ENCODE data around the gene TTC5.

The TTC5 gene

DNA sequence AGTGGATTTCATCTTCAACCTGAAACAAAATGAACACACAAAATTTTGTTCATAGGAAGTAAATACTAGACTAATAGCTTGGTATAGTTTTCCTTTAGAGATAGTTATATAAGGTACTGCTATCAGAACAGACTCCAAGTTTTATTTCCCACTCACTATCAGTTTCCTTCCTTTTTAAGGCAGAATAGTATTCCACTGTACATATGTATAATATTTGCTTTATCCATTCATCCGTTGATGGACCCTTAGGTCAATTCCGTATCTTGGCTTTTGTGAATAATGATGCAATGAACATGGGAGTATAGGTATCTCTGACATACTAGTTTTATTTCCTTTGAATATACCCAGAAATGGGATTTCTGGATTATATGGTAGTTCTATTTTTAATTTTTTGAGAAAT lies 23.6 kb upstream of the TTC5 start:
- TF ChIP-seq, protein P1, sequence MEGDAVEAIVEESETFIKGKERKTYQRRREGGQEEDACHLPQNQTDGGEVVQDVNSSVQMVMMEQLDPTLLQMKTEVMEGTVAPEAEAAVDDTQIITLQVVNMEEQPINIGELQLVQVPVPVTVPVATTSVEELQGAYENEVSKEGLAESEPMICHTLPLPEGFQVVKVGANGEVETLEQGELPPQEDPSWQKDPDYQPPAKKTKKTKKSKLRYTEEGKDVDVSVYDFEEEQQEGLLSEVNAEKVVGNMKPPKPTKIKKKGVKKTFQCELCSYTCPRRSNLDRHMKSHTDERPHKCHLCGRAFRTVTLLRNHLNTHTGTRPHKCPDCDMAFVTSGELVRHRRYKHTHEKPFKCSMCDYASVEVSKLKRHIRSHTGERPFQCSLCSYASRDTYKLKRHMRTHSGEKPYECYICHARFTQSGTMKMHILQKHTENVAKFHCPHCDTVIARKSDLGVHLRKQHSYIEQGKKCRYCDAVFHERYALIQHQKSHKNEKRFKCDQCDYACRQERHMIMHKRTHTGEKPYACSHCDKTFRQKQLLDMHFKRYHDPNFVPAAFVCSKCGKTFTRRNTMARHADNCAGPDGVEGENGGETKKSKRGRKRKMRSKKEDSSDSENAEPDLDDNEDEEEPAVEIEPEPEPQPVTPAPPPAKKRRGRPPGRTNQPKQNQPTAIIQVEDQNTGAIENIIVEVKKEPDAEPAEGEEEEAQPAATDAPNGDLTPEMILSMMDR (IDR thresholded peaks at IDR 0.05) = no peak

DNA sequence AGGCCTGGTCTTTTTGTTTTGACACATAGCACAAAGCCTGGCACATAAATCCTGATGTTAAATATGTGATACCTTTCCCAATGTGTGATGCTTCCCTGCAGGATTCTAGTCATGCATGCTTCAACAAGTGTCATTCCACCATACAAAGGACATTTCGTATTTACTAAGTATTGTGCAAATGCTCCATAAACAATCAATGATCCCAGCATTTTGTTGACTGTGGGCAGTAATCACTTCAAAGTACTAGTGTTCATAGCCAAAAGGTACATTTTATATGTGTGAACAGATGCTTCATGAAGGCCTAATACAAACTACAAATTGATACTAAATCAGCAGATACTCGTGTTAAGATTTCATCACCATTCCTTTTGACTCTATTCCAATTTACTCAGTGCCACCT lies 23.0 kb upstream of the TTC5 start:
- TF ChIP-seq, protein P1 (IDR thresholded peaks at IDR 0.05) = no peak

DNA sequence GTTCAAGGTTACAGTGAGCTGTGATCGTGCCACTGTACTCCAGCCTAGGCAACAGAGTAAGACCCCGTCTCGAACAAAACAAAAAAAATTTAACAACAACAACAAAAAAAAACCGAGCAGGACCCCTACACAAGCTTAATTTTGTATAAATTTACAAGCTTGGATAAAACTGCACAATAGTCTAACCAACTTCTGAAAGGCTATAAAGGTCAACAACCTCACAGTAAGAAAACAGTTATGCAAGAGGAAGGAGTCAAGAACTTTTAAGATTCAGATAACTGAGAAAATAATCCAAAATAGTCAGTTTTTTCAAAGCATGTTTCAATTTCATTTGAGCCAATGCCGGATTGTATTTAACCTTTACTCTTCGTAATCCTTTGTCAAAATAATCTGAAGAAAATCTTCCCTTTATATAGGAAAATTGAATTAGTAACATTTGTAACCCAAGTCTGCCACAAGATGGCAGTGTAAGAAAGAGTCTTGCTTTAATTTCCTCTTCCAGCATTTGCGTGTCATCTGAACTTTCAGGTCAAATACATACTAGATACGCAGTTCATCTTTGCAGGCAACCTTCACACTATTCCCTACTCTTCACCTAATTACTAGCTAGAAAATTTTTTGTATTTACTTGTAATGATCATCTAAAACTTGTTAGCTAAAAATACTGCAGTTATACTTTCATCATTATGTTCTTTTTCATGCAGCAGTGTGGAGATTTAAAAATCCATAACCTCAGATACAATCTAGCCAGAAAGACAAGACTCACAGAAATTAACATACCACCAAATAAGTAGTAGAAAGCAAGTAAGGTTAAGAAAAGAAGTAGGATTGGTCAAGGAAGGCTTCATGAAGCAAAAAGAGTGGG lies 21.5 kb upstream of the TTC5 start:
- TF ChIP-seq, protein P1 (IDR thresholded peaks at IDR 0.05) = peak; percentile 76

DNA sequence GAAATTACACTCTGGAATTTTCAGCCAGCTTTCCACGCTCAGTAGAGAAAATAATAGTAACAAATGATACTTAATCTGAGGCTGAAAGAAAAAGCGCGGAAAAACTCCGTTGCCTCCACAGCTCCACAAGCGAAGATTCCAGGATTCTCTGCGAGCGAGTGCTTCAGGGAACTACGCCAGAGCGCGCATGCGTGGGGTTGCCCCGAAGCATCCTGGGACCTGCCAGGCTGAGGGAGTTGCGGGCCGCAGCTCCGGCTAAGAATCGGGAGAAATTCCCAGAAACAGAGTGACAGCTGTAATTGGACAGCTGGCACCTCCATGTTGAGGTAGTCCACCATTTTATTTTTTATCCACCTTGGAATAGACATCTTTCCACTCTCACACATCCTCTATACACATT lies 12.0 kb upstream of the TTC5 start:
- TF ChIP-seq, protein P1 (IDR thresholded peaks at IDR 0.05) = no peak

DNA sequence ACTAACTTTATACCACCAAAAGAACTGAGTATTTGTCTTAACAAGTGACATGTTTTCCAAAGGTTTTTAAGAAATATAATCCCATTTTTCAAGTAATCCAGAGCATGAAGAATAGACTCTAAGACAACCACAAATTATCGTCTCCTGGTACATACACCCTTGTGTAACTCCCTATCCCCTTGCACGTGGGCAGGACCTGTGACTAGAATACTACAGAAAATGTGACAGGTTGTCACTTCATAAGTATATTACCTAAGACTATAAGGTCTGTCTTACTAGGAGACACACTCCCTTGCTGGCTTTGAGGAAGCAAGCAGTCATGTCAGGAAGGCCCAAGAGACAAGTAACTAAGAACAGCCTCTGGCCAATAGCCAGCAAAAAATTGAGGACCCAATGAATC lies 8.3 kb upstream of the TTC5 start:
- TF ChIP-seq, protein P1 (IDR thresholded peaks at IDR 0.05) = no peak

DNA sequence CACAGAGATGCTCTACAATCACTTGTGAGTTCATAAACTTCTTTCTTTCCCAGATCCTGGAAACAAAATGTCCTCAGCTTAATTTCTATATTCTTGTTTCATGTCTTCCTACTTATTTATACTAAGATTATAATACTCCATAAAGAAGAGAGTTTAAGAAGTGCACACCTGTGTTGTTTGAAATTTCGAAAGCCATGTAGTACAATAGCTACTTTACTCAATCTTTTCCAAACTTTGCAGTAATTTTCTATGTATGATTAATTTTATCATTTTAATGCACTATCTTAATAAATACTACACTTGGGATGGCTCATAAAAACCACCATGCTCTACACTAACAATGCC lies 300 bp upstream of the TTC5 start:
- TF ChIP-seq, protein P1 (IDR thresholded peaks at IDR 0.05) = no peak

DNA sequence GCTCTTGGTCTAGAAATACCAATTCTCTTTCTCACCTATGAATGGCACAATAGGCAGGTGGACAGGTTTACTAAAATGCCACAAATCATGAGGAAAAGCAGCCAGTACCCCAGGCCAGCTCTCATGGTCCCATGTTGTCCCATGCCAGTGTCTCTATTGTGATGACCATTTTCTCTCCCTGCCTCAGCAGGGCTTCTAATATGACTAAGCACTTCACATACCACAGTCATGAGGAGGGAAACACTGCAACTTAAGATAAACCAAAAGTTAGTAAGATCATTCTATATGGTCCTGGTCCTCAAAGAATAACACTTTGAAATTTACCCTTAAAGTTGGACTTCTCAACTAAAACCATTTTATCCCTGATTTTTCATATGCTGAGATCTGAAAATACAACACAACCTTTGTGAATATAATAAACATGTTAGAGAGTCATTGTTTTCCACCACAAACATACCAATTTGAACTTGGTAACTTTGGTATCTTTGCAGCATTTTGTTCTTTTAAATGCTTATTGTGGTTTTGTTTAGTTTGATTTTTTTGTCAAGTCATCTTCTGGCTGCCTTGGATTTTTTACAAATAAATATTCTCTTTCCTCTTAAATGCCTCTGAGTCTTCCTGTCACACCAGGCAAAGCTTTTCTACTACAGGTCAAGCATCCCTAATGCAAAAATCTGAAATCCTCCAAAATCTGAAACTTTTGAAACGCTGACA lies 3.6 kb downstream of the TTC5 start:
- TF ChIP-seq, protein P1 (IDR thresholded peaks at IDR 0.05) = no peak
